Pulmonary artery endothelial cell (primary cell): Measurements from ENCODE around the gene SLC2A1. TPM values are rescaled to one million over a fixed set of nuclear protein-coding genes. Genes with fewer than 3 reads are reported as not detected.

ENCODE experiments used
- DNase-seq: peaks from one replicate; pipeline ENCODE4 v3.0.0-alpha.2; 2011; ENCODE audit warnings: low read depth, low spot score
- total RNA-seq: library from RNA; depleted of rRNA; stranded (reverse); fragments of >200 nt; gene quantifications from 2 replicates; pipeline ENCODE4 v1.2.3, GENCODE V29; 2014

Gene SLC2A1
- total RNA-seq, 1 donor from 2014 or later: 45.4 TPM

GRCh38 chr1:42943166-42943565, 15.5 kb downstream of the SLC2A1 start:
- DNase-seq: no peak

GRCh38 chr1:42942444-42942843, 16.2 kb downstream of the SLC2A1 start:
- no peak for DNase-seq

GRCh38 chr1:42941640-42942330, 16.9 kb downstream of the SLC2A1 start:
- peak; percentile 44 for DNase-seq

GRCh38 chr1:42940851-42941639, 17.6 kb downstream of the SLC2A1 start:
- peak; percentile 98 for DNase-seq

GRCh38 chr1:42938645-42939615, 19.7 kb downstream of the SLC2A1 start:
- no peak for DNase-seq

GRCh38 chr1:42937836-42938644, 20.6 kb downstream of the SLC2A1 start:
- no peak for DNase-seq

- DNase-seq: no peak
Measured at GRCh38 chr1:42937141-42937696, 21.4 kb downstream of the SLC2A1 start.

- no peak for DNase-seq
Measured at GRCh38 chr1:42936309-42937078, 22.2 kb downstream of the SLC2A1 start.

- DNase-seq: no peak
Measured at GRCh38 chr1:42935971-42936308, 22.7 kb downstream of the SLC2A1 start.

- no peak for DNase-seq
Measured at GRCh38 chr1:42935313-42935895, 23.3 kb downstream of the SLC2A1 start.

GRCh38 chr1:42934541-42935312, 23.9 kb downstream of the SLC2A1 start:
- no peak for DNase-seq

GRCh38 chr1:42933610-42934491, 24.8 kb downstream of the SLC2A1 start:
- DNase-seq: no peak

GRCh38 chr1:42933060-42933586, 25.5 kb downstream of the SLC2A1 start:
- no peak for DNase-seq

- DNase-seq: no peak
Measured at GRCh38 chr1:42932442-42932941, 26.2 kb downstream of the SLC2A1 start.

GRCh38 chr1:42931911-42932422, 26.7 kb downstream of the SLC2A1 start:
- DNase-seq: no peak

- no peak for DNase-seq
Measured at GRCh38 chr1:42931108-42931539, 27.5 kb downstream of the SLC2A1 start.
